ENCODE data around the gene RESP18. TPM values are rescaled to one million over a fixed set of nuclear protein-coding genes. Genes with fewer than 3 reads are reported as not detected.
A peak's percentile ranks its signal among the peaks of the same experiment; 100 is the strongest.

RESP18 gene
- total RNA-seq, 1 experiment from 2014 or later, result not detected

GRCh38 chr2:219299372-219299760, 33.2 kb downstream of the RESP18 start:
- Histone ChIP-seq H3K27ac (ENCODE audit: low read length) (no peak overlapping the region), H3K4me1 (ENCODE audit: control insufficient read depth, insufficient read depth, low read length) (peaks cover 4% of the 10 kb centered on the region; the same call in 1 of the 2 replicates), H3K9me3 (ENCODE audit: control insufficient read depth, insufficient read depth, low read depth, low read length) (no peaks in the 10 kb centered on the region), H3K36me3 (ENCODE audit: control insufficient read depth, insufficient read depth, low read length) (no peaks in the 10 kb centered on the region), H3K4me3 (ENCODE audit: low read depth in 2 of 2, low read length in 2 of 2) (no peak overlapping the region), H3K27me3 (ENCODE audit: control insufficient read depth, insufficient read depth, low read length) (peaks cover 5% of the 10 kb centered on the region; the same call in 1 of the 2 replicates)
- DNase-seq (ENCODE audit: low read depth, low spot score) (no peak), ATAC-seq (no peak)
- ChIA-PET CTCF (interaction anchor here (0.6 to 0.7 kb wide), 2 partner anchors 51 to 180 kb away, joined by 4 read pairs; no protein-coding TSS in a partner anchor), POLR2A (no interaction called here)
- in situ Hi-C loops (cut with HindIII; ENCODE audit: low pct_unique_long_range_greater_than_20kb, low sequenced_read_pairs), result no loop called here
- no peak for TF ChIP-seq TCF7L2 (IDR thresholded peaks at IDR 0.05; ENCODE audit: low read depth, low read length)
- TF ChIP-seq REST (IDR thresholded peaks at IDR 0.05; ENCODE audit: insufficient read depth in 1 of 2, low read depth in 2 of 2, low read length in 1 of 2), result no peak
- TF ChIP-seq POLR2AphosphoS5 (IDR thresholded peaks at IDR 0.05; ENCODE audit: low read depth, low read length), result no peak
- TF ChIP-seq CTCF (IDR thresholded peaks at IDR 0.05), result no peak
- TF ChIP-seq SIN3A (IDR thresholded peaks at IDR 0.05; ENCODE audit: borderline replicate concordance, insufficient read depth, low read depth, low read length), result no peak
- intact Hi-C loops (cut with micrococcal nuclease; ENCODE audit: unreplicated experiment), result no loop called here
- no TSS peak for BruUV-seq (replicated peaks)

- Histone ChIP-seq H3K27ac (ENCODE audit: low read length) (no peak overlapping the region), H3K36me3 (ENCODE audit: control insufficient read depth, insufficient read depth, low read length) (no peaks in the 10 kb centered on the region), H3K4me3 (ENCODE audit: low read depth in 2 of 2, low read length in 2 of 2) (0 out of 4 replicates have a peak overlapping the region, but pooled peaks of 1 of the 2 experiments have one; percentile 18), H3K9me3 (ENCODE audit: control insufficient read depth, insufficient read depth, low read depth, low read length) (no peaks in the 10 kb centered on the region), H3K4me1 (ENCODE audit: control insufficient read depth, insufficient read depth, low read length) (peaks cover 4% of the 10 kb centered on the region; the same call in 1 of the 2 replicates), H3K27me3 (ENCODE audit: control insufficient read depth, insufficient read depth, low read length) (peaks cover 1% of the 10 kb centered on the region; the same call in 1 of the 2 replicates)
- DNase-seq (ENCODE audit: low read depth, low spot score), result peak; percentile 69
- CTCF ChIA-PET, result interaction anchor here (0.6 to 0.7 kb wide), 2 partner anchors 52 to 179 kb away, joined by 4 read pairs; no protein-coding TSS in a partner anchor
- BruUV-seq (replicated peaks), result no TSS peak
- in situ Hi-C loops (cut with HindIII; ENCODE audit: low pct_unique_long_range_greater_than_20kb, low sequenced_read_pairs) (no loop called here), intact Hi-C loops (cut with micrococcal nuclease; ENCODE audit: unreplicated experiment) (no loop called here)
- TF ChIP-seq REST (IDR thresholded peaks at IDR 0.05; ENCODE audit: insufficient read depth in 1 of 2, low read depth in 2 of 2, low read length in 1 of 2) (0 out of 4 replicates have a peak, but pooled peaks of 1 of the 2 experiments have one; percentile 37), POLR2AphosphoS5 (IDR thresholded peaks at IDR 0.05; ENCODE audit: low read depth, low read length) (no peak), CTCF (IDR thresholded peaks at IDR 0.05) (peak; percentile 98)
- peak; percentile 77 for ATAC-seq
- POLR2A ChIA-PET, result no interaction called here
Measured at GRCh38 chr2:219298759-219299371, 33.7 kb downstream of the RESP18 start.
